B cell (primary cell): ENCODE measurements around the gene FAM3D. TPM values are rescaled to one million over a fixed set of nuclear protein-coding genes. Genes with fewer than 3 reads are reported as not detected.
"Not testable (repeated sequence)": the region's sequence is repeated elsewhere in the genome, so short reads cannot be mapped to it uniquely, and the experiment has no call there.

Source experiments
- ATAC-seq: fragments of 200-7000 bp; cut with Tn5 transposase; one replicate; pipeline ENCODE4 v1.10.0; 2021; ENCODE audit warnings: low read depth, mild to moderate bottlenecking, moderate number of reproducible peaks, moderate library complexity
- CTCF ChIA-PET: fragments of 350-600 bp; sonication (Branson Sonifier 250); formaldehyde crosslinking; loops from one replicate; lab custom pipeline; 2021; ENCODE audit warnings: antibody characterized with exemption, inconsistent platforms; lab: Charles Lee
- POLR2A ChIA-PET: fragments of 350-600 bp; sonication (Branson Sonifier 250); formaldehyde crosslinking; loops from one replicate; lab custom pipeline; 2021; ENCODE audit warnings: antibody characterized with exemption; lab: Charles Lee
- DNase-seq: peaks from one replicate; pipeline ENCODE4 v3.0.0; 2013
- H2AFZ ChIP-seq: 2 replicates; pipeline ENCODE4 v1.6.1; 2012; ENCODE audit warnings: mild to moderate bottlenecking, low read depth, low read length; ENCODE audit not compliant: insufficient read depth, poor library complexity, severe bottlenecking
- H3K27ac ChIP-seq, 2 donors: 1 replicate in 1 of 2; 2 replicates in 1 of 2; pipeline ENCODE4 v1.5.1; 2012 to 2013; ENCODE audit warnings: low read length in 2 of 2, mild to moderate bottlenecking in 2 of 2, moderate library complexity in 1 of 2
- H3K27me3 ChIP-seq, 4 experiments: fragments of 200-600 bp in 1 of 4; sonication (generic) in 1 of 4; replicated peaks in 1 of 4; 1 replicate in 2 of 4; 2 replicates in 2 of 4; pipeline versions ENCODE4 v1.6.1 to v1.7.0; 2013 to 2016; ENCODE audit warnings: low read length in 3 of 4, mild to moderate bottlenecking in 2 of 4, mixed read lengths in 1 of 4, moderate library complexity in 1 of 4; ENCODE audit not compliant: insufficient read depth in 4 of 4, control insufficient read depth in 3 of 4; ENCODE audit errors: control extremely low read depth in 1 of 4
- H3K36me3 ChIP-seq, 2 experiments: replicated peaks in 1 of 2; 1 replicate in 1 of 2; 2 replicates in 1 of 2; pipeline versions ENCODE4 v1.6.1 to v1.7.1; 2013; ENCODE audit warnings: low read length in 1 of 2; ENCODE audit not compliant: insufficient read depth in 2 of 2, control insufficient read depth in 1 of 2; ENCODE audit errors: control extremely low read depth in 1 of 2, extremely low read depth in 1 of 2
- H3K4me1 ChIP-seq, 2 donors: fragments of 200-600 bp in 1 of 2; sonication (generic) in 1 of 2; 1 replicate in 1 of 2; 2 replicates in 1 of 2; pipeline versions ENCODE4 v1.5.1 to v1.6.1; 2013 to 2017; ENCODE audit warnings: low read length in 2 of 2; ENCODE audit not compliant: control insufficient read depth in 2 of 2, insufficient read depth in 2 of 2
- H3K4me2 ChIP-seq: replicated peaks from 2 replicates; pipeline ENCODE3; 2012; ENCODE audit warnings: mild to moderate bottlenecking, low read depth, low read length; ENCODE audit not compliant: poor library complexity, severe bottlenecking
- H3K4me3 ChIP-seq, 5 experiments: fragments of 200-600 bp in 1 of 5; sonication (generic) in 1 of 5; 1 replicate in 3 of 5; 2 replicates in 2 of 5; pipeline versions ENCODE4 v1.5.1 to v1.7.0; 2011 to 2016; ENCODE audit warnings: low read length in 4 of 5, mild to moderate bottlenecking in 4 of 5, low read depth in 2 of 5, control low read depth in 1 of 5, moderate library complexity in 1 of 5; ENCODE audit not compliant: insufficient read depth in 1 of 5; ENCODE audit errors: control extremely low read depth in 1 of 5, extremely low read depth in 1 of 5
- H3K79me2 ChIP-seq: fragments of 200-600 bp; sonication (generic); one replicate; pipeline ENCODE4 v1.6.0; 2016; ENCODE audit warnings: low read length; ENCODE audit not compliant: control insufficient read depth, insufficient read depth
- H3K9ac ChIP-seq: fragments of 200-600 bp; sonication (generic); 2 replicates; pipeline ENCODE4 v1.6.1; 2017; ENCODE audit warnings: mild to moderate bottlenecking, low read length, moderate library complexity
- H3K9me3 ChIP-seq, 3 donors: one replicate each; pipeline versions ENCODE4 v1.6.1 to v1.7.1; 2013; ENCODE audit warnings: low read length in 2 of 3; ENCODE audit not compliant: control insufficient read depth in 2 of 3, insufficient read depth in 1 of 3; ENCODE audit errors: control extremely low read depth in 1 of 3
- H4K20me1 ChIP-seq: 2 replicates; pipeline ENCODE4 v1.6.0; 2012; ENCODE audit warnings: mild to moderate bottlenecking, low read length; ENCODE audit not compliant: insufficient read depth, control insufficient read depth, poor library complexity, severe bottlenecking
- H3K27ac Mint-ChIP-seq: one replicate; pipeline ENCODE4 v1.8.0; 2021; ENCODE audit warnings: mixed read lengths
- H3K27me3 Mint-ChIP-seq: one replicate; pipeline ENCODE4 v1.8.0; 2021; ENCODE audit warnings: mixed read lengths
- H3K4me1 Mint-ChIP-seq: one replicate; pipeline ENCODE4 v1.8.0; 2021; ENCODE audit warnings: mixed read lengths
- H3K4me3 Mint-ChIP-seq: one replicate; pipeline ENCODE4 v1.8.0; 2021; ENCODE audit warnings: mixed read lengths
- H3K9me3 Mint-ChIP-seq: one replicate; pipeline ENCODE4 v1.8.0; 2022; ENCODE audit warnings: mixed read lengths; ENCODE audit not compliant: insufficient read depth
- EZH2 ChIP-seq: IDR thresholded peaks from 2 replicates; pipeline ENCODE4 v1.6.1; 2012; ENCODE audit warnings: borderline replicate concordance, low read depth, mild to moderate bottlenecking, moderate library complexity, low read length; ENCODE audit not compliant: insufficient read depth, poor library complexity, severe bottlenecking
- WGBS: methylation state at CpG from one replicate; pipeline ENCODE4 v1.1.5; 2013; ENCODE audit warnings: missing lambda C conversion rate; ENCODE audit not compliant: insufficient coverage; 5-methylcytosine and 5-hydroxymethylcytosine counted together
- intact Hi-C: fragments of 100-400 bp; cut with micrococcal nuclease; formaldehyde crosslinking; loops from one replicate; pipeline ENCODE4 v1.10.0; 2022
- polyA plus RNA-seq: library from polyadenylated mRNA; depleted of rRNA; stranded (reverse); fragments of >200 nt; gene quantifications from 2 replicates; pipeline ENCODE4 v1.2.3, GENCODE V29; 2012
- total RNA-seq, 2 donors: library from RNA; stranded (reverse); fragments of 120-200 nt in 1 of 2; gene quantifications; 1 replicate in 1 of 2; 2 replicates in 1 of 2; pipeline versions ENCODE4 v1.2.3 to v1.2.4, GENCODE V29; 2013 to 2022
- TF ChIP-seq, protein P1 (sequence below): fragments of 200-600 bp; IDR thresholded peaks from one replicate; pipeline ENCODE4 v1.8.0; 2022; ENCODE audit warnings: antibody characterized with exemption, mild to moderate bottlenecking

Gene FAM3D
- total and polyA plus RNA-seq, 2 donors (not counting 1 experiment from before 2014, with no cell fraction given) = not detected

DNA sequence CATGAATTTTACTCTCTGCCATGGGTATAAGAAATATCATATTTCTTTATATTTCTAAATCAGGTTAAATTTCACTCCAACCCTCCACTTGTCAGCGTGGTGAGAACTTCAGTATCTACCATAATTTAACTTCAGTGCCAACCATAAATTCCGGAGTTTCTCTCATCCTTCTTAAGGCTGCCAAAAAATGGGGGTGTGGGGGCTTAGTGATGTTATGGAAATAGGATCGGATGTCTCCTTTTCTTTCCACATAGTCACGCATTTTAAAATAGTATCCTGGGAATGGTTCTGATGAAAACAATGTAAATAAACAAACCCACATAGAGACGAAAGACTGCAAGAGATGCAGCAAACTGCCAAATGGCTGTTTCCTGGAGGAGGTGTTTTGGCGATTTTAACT lies 12.9 kb upstream of the FAM3D start:
- ChIA-PET CTCF (interaction anchor here (1.7 kb wide), 1 partner anchor 11 kb away, joined by 4 read pairs; no protein-coding TSS in a partner anchor), POLR2A (no interaction called here)
- Histone ChIP-seq H3K27me3 (no peaks in the 10 kb centered on the region), H3K9me3 (no peaks in the 10 kb centered on the region), H3K4me1 (no peaks in the 10 kb centered on the region), H2AFZ (no peak overlapping the region), H3K79me2 (no peaks in the 10 kb centered on the region), H3K4me3 (no peak overlapping the region), H3K36me3 (no peaks in the 10 kb centered on the region), H3K9ac (no peak overlapping the region), H3K4me2 (no peak overlapping the region), H3K27ac (no peak overlapping the region), H4K20me1 (no peaks in the 10 kb centered on the region)
- H3K9me3 Mint-ChIP-seq = no peaks in the 10 kb centered on the region
- H3K4me1 Mint-ChIP-seq = no peaks in the 10 kb centered on the region
- WGBS = no CpG with 5 or more reads among the region's 6 CpGs
- intact Hi-C loops = no loop called here
- no peak overlapping the region for H3K27ac Mint-ChIP-seq
- H3K4me3 Mint-ChIP-seq = no peak overlapping the region
- H3K27me3 Mint-ChIP-seq = peaks cover 15% of the 10 kb centered on the region
- no peak for ATAC-seq
- no peak for DNase-seq
- TF ChIP-seq, protein P1, sequence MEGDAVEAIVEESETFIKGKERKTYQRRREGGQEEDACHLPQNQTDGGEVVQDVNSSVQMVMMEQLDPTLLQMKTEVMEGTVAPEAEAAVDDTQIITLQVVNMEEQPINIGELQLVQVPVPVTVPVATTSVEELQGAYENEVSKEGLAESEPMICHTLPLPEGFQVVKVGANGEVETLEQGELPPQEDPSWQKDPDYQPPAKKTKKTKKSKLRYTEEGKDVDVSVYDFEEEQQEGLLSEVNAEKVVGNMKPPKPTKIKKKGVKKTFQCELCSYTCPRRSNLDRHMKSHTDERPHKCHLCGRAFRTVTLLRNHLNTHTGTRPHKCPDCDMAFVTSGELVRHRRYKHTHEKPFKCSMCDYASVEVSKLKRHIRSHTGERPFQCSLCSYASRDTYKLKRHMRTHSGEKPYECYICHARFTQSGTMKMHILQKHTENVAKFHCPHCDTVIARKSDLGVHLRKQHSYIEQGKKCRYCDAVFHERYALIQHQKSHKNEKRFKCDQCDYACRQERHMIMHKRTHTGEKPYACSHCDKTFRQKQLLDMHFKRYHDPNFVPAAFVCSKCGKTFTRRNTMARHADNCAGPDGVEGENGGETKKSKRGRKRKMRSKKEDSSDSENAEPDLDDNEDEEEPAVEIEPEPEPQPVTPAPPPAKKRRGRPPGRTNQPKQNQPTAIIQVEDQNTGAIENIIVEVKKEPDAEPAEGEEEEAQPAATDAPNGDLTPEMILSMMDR = no peak
- TF ChIP-seq EZH2 = no peak

DNA sequence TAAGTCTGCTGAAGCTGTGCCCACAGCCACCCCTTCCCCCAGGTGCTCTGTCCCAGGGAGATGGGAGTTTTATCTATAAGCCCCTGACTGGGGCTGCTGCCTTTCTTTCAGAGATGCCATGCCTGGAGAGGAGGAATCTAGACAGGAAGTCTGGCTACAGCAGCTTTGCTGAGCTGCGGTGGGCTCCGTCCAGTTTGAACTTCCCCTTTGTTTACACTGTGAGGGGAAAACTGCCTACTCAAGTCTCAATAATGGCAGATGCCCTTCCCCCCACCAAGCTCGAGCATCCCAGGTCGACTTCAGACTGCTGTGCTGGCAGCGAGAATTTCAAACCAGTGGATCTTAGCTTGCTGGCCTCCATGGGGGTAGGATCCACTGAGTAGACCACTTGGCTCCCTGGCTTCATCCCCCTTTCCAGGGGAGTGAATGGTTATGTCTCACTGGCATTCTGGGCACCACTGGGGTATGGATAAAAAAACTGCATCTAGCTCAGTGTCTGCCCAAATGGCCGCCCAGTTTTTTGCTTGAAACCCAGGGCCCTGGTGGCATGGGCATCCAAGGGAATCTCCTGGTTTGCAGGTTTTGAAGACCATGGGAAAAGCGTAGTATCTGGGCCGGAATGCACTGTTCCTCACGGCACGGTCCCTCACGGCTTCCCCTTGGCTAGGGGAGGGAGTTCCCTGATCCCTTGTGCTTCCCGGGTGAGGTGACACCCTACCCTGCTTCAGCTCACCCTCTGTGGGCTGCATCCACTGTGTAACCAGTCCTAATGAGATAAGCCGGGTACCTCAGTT lies 11.8 kb upstream of the FAM3D start:
- intact Hi-C loops, POLR2A ChIA-PET: not testable (repeated sequence)

More for the DNA sequence above, 11.8 kb upstream of the FAM3D start:
- not testable (repeated sequence) for H3K27ac Mint-ChIP-seq, H4K20me1 ChIP-seq, H3K4me3 Mint-ChIP-seq, H3K9ac ChIP-seq, H3K4me1 Mint-ChIP-seq, ATAC-seq, H3K9me3 ChIP-seq, H3K79me2 ChIP-seq, DNase-seq, H3K9me3 Mint-ChIP-seq, H3K4me2 ChIP-seq, H3K36me3 ChIP-seq, H3K27ac ChIP-seq, H3K27me3 ChIP-seq, H2AFZ ChIP-seq, H3K4me3 ChIP-seq, H3K4me1 ChIP-seq
- peaks cover 15% of the 10 kb centered on the region for H3K27me3 Mint-ChIP-seq
- CTCF ChIA-PET = interaction anchor here (1.7 kb wide), 1 partner anchor 12 kb away, joined by 4 read pairs; no protein-coding TSS in a partner anchor
- WGBS = 61% methylated on average over 7 of the region's 13 CpGs
